ENCODE results near the gene AHR.

The AHR gene

DNA sequence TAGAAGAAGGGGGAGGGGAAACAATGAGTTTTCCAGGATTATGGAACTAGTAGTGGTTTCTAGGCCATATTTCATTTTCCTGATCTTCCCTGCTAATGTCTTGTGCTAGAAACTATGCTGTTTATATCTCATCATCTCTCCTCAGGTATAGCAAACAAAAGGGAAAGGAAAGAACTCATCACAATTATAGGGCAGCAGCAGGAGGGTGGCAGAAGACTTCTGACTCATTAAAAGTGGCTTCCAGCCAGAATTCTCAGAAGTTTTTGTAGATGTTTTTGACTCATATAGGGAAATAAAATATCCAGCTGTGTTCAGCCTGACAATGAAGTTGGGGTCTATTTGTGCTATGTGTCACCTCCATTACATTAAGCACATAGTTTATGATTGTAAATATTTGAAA is 6.5 kb downstream of the AHR start:
- DNase-seq (ENCODE audit: low read depth), result no peak

DNA sequence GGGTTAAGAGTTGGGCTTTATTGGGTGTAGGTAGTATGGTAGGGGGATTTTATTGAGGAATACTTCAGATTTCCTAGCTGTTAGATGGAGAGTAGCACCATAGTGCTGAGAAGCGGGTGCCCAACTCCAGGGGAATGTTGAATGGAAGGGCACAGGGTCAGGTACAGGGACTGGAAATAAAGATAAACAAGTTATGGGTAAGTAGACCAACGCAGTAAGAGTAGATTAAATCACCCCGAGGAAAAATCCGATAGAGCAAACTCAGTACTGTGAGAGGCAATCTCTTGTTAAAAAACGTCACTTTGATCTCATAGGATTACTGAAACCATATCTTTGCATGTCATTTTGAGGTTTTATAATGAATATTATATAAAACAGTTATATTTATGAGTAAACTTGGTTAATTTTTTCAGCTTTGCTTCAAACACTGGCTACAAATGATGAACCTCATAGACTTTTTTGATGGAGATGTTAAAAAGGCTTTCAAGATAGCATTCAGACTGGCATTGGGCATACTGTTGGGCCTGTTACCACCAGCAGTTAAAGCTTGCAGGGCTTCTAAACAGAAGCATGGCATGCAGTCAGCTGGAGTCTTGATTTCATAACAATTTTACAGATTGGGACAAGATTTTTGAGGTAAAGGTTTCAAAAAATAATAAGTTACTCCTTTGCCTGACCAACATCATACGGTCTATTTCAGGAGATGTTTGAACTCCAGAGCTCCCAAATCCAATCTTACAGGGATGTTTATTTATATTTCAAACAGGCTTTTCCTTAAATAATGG is 7.1 kb downstream of the AHR start:
- DNase-seq (ENCODE audit: low read depth), result no peak

DNA sequence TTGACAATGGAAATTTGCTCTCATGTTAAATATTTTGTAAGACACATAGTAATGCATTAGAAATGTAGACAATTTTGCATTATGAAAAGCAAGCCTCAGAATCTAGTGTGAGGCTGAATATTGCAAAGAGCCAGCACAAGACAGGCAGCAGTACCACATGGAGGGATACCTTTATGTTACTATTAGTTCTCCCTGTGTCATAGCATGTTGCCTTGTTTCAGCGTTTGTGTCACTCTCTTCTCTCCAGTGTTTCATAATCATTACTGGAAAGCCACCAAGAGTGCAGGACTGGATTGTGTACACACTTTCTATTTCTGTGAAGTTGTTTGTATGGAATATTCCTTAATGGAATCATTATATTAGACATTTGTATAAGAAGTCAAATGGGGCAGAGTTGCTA is 8.5 kb downstream of the AHR start:
- no peak for DNase-seq (ENCODE audit: low read depth)

DNA sequence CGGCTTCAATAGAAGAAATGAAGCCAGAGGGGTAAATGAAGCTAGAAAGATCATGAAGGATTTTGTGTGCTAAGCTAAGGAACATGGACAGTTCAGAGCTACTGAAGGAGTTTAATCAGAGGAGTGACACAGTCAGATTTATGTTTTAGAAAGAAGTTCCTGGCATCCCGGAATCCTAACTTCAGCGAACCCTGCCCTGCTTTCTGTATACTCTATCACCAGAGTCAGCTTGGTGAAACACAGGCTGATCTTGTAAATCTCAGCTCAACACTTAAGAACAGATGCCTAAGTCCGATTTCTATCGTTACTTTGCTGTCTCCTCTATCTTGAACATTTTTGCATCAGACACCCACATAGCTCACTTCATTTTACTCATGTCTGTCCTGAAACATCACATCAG is 9.1 kb downstream of the AHR start:
- DNase-seq (ENCODE audit: low read depth), result no peak

DNA sequence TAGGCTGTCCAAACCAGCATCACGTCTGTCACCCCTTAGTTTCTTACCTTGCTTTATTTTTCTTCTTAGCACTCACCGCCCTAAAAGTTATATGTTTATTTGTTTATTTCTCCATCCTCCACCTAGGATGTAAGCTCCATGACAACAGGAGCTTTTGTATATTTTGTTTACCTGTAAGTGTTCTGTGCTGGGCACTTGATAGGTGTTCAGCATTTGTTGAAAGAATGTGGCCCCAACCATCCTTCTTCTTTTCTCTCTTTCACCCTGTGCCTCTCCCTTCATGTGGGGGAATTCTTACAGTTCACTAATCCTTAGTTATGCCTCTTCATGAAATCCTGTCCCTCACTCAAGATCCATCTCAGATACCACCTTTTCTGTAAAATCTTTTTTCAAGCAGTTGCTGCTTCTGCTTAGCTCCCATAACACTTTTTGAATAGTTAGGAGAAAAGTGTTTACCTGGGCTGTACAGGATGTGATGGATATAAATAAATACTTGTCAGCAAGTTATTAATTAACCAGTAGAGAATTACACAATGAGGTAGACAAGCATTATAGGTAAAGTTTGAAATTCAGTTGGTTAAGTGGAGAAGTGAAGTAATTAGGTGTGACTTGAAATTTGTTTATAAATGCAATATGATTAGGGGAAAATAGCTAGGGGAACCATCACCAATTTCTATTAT is 9.7 kb downstream of the AHR start:
- DNase-seq (ENCODE audit: low read depth), result no peak

DNA sequence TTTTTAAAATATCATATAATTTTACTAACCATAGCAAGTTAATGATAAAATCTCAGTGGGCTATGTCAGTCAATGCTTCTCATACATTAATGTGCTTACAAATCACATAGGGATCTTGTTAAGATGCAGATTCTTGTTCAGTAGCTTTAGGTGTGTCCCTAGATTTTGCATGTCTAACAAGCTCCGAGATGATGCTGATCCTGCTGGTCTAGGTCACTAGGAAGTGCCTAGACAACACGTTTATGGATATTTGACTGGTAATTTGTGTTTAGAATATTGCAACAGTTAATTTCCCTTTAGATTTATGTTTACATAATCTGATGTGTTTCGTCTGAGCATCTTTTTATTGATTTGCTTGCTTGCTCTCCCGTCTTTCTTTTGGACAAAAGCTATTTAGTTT is 12.7 kb downstream of the AHR start:
- DNase-seq (ENCODE audit: low read depth), result no peak

DNA sequence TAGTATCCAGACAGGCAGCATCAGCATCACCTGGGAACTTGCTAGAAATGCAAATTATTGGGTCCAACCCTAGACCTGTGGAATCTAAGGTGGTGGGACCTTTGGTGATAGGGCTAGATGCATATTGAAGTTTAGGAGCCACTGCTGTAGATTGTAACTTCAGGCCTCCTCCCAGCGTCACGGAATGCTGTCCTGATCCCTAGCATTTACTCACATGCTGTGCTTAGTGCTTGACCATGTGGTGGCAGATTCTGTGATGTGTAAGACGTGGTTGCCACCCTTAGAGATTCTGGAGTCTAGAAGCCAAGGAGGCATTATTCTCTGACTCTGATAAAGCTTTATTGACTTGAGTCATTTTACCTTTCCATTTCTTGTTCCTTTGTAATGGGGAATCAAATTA is 13.5 kb downstream of the AHR start:
- DNase-seq (ENCODE audit: low read depth), result no peak

DNA sequence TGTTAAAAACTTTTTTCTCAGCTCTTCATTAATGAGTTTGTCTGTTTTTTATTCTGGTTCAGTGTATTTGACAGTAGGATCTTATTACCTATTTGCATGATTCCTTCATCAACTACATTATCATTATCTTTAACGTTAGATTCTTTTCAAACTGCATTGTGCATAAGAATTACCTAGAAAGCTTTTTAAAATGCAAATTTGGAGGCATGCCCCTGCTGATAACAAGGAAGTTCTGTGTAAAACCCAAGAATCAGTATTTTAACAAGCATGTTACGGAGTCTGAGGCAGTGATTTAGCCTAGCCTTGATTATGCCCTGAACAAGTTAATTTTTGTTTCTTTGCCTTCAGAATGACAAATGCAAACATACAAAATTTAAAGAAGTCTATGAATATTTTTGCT is 14.2 kb downstream of the AHR start:
- no peak for DNase-seq (ENCODE audit: low read depth)

DNA sequence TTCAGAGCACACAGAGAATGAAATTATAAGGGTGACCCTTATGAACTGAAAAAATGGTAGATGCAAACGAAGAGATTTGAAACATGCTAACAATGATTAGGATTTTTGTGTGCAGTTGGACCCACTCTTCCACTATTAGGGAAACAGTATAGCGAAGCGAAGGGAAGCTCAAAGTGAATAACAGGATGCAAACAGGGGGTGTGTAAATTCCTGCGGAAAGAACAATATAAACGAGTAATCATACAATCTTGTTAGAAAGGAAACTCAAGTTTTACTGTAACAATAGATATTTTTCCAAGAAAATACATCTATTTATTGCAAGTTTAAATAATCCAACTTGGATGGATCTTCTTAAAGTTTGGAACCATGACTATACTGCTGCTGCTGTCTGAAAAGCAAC is 14.7 kb downstream of the AHR start:
- DNase-seq (ENCODE audit: low read depth), result no peak

DNA sequence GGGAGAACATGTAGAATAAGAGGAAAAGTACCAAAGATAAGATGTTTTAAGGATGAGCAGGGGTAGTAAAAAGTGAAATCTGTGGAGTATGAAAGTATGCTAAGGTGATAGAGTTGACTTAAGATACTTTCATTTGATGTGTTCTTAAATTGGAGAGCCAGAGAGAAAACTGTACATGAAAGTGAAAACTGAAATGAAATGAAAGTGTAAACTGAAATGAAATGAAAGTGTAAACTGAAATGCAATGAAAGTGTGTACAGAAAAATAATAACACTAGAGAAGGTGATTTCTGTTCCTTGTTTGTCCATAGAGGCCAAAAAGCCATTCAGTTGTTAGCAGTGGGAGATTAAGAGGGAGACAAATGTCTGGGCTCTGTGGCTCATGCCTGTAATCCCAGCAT is 17.5 kb downstream of the AHR start:
- DNase-seq (ENCODE audit: low read depth), result no peak

DNA sequence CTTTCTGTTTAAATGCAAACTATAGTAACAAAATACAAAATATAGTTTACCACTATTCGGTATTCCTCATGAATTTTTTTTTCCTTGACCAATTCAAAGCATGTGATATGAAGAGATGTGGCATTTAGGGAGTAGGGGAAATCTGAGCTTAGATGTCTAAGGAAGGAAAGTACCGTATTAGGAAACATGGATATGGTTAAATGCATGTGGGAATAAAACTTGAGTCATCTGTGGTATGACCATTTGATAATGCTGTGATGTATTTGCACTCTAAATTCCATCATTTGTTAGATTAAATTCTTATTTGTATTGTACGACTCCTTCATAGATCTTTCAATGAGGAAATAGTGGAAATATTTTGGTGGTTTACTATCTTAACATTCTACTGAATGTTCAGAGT is 19.7 kb downstream of the AHR start:
- no peak for DNase-seq (ENCODE audit: low read depth)

DNA sequence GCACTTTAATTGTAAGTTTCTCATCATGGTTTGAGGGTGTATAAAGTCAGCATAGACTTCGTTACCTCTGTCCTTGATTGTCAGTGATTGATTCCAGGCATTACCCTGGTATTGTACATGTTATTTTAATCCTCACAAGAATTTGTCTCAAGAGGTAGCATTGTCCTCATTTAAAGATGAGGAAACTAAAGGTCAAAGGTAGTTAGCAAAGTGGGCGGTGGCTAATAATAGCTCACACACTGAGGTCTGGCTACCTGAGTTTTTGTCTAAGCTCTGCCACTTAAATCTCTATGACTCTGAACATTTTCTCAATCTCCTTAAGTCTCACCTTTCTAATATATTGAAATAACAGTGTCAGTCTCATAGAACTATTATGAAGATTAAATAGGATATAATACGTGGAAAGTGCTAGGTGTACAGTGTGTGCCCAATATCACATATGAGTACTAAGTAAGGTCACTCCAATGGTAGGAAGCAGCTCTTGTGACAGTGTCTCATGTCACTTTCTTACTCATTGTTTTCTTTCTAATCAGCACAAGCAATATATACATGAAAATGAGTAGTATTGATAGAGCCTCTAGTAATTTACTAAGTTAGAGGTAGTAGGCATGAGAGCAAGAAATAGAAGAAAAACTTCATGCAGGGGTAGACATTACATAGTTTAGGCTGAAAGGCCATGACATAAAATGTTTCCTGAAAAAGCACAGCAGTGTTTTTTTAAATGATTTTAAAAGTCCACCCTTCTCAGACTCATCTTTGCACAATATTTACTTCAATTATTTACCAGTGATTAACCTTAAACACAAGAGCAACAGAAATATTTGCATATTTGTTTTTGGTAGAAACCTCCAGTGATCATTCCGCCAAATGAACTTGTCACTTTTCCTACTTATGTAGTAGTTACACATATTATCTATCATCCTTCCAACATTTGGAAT is 21.0 kb downstream of the AHR start:
- DNase-seq (ENCODE audit: low read depth), result no peak

DNA sequence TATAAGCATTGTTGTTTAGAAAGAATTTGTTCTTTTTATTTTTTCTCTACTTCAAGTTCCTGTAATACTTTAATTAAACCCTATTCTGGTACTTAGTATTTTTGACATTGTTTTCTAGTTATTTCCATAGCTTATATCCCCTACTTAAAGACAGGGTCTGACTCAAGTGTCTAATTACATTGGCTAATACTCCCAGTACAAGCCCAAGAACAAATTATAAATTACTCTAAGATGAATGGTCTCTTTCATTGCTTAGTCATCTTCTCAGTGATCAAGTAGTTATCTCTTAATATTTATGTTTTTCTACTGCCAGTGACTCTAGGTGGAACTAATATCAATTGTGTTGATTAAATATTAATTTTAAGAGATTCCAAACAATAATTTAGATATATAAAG is 21.6 kb downstream of the AHR start:
- DNase-seq (ENCODE audit: low read depth), result no peak

DNA sequence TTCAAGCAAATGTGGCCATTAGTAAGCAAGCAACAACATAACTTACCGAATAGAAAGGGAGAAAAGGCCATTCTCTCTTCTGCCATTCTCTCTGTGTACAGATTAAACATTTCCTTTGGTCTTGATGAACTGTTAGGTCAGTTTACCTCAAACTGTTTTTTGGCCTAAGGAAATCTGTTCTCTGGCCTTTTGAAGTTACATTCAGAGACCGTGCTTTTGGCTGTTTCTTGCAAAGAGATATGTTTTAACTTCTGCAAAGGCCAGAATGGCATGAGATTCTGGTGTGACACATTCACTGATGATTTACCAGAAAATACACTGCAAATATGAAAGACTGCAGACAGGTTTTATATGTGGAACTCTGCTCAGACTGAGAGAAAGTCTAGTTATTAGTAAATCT is 22.2 kb downstream of the AHR start:
- DNase-seq (ENCODE audit: low read depth), result no peak

DNA sequence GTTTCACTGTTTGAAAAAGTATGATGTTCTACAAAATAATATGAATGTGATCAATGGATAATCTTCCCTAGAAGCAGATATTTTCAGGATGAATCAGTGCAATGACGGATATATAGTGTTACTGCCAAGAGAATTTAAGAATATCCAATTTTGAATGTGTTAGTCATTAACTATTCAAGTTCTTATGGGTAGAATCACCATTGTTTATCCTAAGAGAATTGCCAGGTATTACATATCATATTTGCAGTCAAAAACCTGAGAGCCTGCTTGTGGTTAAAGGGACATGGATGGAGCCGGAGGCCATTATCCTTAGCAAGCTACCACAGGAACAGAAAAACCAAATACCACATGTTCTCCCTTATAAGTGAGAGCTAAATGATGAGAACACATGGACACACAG is 26.9 kb downstream of the AHR start:
- DNase-seq (ENCODE audit: low read depth), result no peak

DNA sequence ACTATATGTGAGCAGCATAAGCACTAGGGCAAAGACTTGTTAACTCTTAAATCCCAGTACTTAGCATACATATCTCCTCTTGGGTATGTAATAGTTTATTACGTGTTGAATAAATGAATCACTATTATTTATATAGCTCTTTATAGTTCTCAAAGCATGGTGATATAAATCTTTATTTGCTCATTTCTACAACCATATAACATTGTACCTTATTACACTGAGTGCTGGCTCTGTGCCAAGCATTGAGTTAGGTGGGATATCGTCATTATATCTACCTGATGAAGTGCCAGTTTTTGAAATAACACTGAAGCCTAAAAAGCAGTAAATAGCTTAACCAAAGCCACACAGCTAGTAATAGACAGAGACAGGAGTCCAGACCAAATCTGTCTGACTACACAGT is 27.9 kb downstream of the AHR start:
- no peak for DNase-seq (ENCODE audit: low read depth)

DNA sequence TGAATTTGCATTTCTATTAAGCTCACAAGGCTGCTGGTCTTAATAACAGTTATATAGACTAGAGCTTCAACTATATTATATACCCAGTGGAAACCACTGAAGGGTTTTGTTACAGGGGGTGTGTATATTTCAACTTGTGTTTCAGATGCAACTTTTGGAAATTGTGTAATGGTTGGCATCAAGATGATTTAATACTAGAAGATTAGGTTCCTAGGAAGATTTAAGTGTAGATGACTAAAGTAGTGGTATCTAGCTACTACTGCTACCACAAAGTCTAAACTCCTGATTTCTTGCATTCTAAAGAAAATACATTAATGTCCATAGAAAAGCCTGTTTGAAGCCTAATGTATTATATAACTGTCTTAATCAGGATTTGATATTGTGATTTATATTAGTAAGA is 30.2 kb downstream of the AHR start:
- no peak for DNase-seq (ENCODE audit: low read depth)

DNA sequence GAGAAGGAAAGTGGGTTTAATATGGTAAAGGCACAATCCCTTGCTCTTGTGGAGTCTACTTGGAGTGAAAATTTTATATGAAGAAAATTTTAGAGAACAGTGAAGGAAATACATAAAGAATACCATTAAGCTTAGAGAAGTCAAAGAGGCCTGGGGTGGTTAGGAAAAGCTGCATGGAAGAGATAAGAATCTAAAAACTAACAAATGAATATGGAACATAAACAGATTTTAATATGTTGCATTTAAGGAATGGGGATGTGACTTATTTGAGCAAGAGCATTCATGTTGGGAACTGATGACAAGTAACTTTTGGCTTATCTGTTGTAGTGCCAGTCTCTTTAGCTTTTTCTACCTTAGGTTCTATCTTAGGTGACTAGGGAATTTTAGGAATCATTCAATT is 31.0 kb downstream of the AHR start:
- DNase-seq (ENCODE audit: low read depth), result no peak

DNA sequence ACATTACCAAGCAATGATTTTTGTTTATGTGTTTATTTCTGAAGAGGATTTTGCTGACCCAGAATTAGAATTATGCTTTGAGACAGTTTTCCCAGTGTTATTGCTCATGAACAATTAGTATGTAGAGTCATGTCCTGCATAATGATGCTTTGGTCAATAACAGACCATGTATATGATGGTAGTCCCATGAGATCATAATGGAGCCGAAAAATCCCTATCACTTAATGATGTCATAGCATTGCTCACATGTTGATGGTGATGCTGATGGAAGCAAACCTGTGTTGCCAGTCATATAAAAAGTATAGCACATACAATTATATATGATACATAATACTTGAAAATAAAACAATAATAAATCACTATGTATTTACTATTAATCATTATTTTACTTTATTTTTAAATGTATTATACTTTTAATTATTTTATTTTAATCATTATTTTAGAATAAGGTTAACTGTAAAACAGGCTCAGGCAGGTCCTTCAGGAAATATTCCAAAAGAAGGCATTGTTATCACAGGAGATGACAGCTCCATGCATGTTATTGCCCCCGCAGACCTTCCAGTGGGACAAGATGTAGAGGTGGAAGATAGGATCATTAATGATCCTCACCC is 33.5 kb downstream of the AHR start:
- no peak for DNase-seq (ENCODE audit: low read depth)

DNA sequence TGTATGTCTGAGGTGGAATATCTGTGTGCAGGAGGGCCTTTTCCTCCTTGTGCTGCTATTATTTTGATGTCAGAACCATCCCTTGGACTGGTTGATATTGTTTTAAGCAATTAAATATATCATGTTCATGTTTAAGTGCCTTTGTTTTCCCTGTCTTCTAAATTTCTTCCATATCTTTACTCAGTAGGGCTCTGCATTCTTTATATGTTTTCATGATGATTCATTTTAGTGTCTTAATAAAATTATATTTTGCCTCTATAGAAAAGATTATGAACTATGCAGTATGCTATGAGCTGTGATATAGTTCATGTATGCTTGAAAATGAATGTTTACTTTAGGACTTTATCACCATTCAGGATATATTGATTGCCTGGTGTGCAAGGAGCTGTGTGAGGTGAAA is 34.8 kb downstream of the AHR start:
- DNase-seq (ENCODE audit: low read depth), result no peak

DNA sequence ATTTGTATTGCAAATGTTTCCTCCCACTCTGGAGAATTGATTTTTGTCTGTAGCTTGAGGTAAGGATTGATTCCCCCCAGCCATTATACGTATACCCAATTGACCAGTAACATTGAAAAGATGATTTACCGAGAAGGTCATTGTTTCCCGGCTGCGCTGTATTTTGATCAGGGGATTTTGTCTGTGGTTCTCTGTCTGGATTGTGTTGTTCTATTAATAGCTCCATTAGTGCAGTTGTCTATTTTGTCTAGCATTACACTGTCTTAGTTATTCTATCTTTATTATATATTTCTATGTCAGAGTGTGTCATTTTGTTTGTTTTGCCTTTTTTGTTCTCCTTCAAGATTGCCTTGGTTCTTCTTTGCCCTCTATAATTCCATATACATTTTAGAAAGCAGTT is 37.7 kb downstream of the AHR start:
- DNase-seq (ENCODE audit: low read depth), result no peak

DNA sequence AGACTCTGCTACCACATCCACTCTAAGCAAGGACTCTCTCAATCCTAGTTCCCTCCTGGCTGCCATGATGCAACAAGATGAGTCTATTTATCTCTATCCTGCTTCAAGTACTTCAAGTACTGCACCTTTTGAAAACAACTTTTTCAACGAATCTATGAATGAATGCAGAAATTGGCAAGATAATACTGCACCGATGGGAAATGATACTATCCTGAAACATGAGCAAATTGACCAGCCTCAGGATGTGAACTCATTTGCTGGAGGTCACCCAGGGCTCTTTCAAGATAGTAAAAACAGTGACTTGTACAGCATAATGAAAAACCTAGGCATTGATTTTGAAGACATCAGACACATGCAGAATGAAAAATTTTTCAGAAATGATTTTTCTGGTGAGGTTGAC is 40.7 kb downstream of the AHR start:
- no peak for DNase-seq (ENCODE audit: low read depth)

DNA sequence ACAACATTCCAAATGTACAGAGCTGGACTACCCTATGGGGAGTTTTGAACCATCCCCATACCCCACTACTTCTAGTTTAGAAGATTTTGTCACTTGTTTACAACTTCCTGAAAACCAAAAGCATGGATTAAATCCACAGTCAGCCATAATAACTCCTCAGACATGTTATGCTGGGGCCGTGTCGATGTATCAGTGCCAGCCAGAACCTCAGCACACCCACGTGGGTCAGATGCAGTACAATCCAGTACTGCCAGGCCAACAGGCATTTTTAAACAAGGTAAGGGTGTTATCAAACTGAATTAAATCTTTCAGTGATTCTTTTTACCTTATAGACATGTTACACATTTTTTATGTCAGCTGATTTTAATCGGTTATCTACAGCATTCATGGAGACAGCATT is 41.5 kb downstream of the AHR start:
- no peak for DNase-seq (ENCODE audit: low read depth)
